ENCODE results near the gene BEST4. TPM values are rescaled to one million over a fixed set of nuclear protein-coding genes. Genes with fewer than 3 reads are reported as not detected.
A peak's percentile ranks its signal among the peaks of the same experiment; 100 is the strongest.

The BEST4 gene
- total and polyA plus RNA-seq, 4 experiments from 2014 or later, result 0.20 to 1.6 (median 1.2) TPM; not detected in 1

DNA sequence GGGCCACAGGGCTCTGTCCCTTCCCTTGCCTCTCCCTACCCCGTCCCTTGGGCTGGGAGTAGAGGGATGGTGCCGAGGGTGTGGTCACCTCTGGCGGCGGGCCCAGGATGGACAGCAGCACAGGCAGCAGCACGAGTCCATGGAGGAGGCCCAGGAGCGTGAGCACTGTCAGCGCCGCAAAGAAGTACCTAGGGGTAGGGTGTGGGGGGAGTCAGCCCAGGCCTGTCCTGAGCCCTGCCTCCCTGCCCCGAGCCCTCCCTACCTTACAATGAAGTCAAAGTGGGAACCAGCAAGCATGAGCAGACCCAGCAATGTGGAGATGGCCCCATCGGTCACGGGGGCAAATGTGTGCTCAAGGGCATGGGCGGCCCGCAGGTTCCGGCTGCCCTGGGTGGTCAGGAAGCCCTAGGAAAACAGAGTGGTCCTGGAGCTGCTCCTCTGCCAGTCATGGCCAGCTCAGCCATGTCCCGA is 35.0 kb upstream of the BEST4 start:
- intact Hi-C loops (cut with micrococcal nuclease), result no loop called here
- Histone ChIP-seq H3K27me3 (ENCODE audit: insufficient read depth, low read length) (no peaks in the 10 kb centered on the region), H3K4me3 (ENCODE audit: low read length in 2 of 2) (no peak overlapping the region), H3K4me1 (ENCODE audit: insufficient read depth, low read length) (peaks cover 29% of the 10 kb centered on the region), H3K27ac (ENCODE audit: low read depth, low read length) (no peak overlapping the region), H3K36me3 (ENCODE audit: insufficient read depth, low read length) (no peaks in the 10 kb centered on the region), H3K9me3 (ENCODE audit: control insufficient read depth in 1 of 2, low read length in 2 of 2) (no peaks in the 10 kb centered on the region)
- peaks cover 0 to 5% of the 10 kb centered on the region in 2 donors for H3K36me3 Mint-ChIP-seq
- CTCF ChIA-PET (ENCODE audit: partially characterized antibody), result interaction anchor here (1.0 to 7.3 kb wide), 6 partner anchors 9 to 669 kb away, joined by 3 to 174 read pairs (median 8); partner anchors contain the start of genes BTBD19, DYNLT4 and PLK3
- peaks cover 12 to 36% (median 22%) of the 10 kb centered on the region in 4 donors for H3K4me1 Mint-ChIP-seq
- H3K4me3 Mint-ChIP-seq, result no peak overlapping the region
- no peak for DNase-seq
- POLR2A ChIA-PET (ENCODE audit: partially characterized antibody), result interaction anchor here (0.6 to 22.2 kb wide), 6 partner anchors 18 to 189 kb away, joined by 3 to 1564 read pairs (median 62); partner anchors contain the start of genes BTBD19, DYNLT4, HECTD3 and PLK3
- no peaks in the 10 kb centered on the region for H3K27me3 Mint-ChIP-seq
- H3K27ac Mint-ChIP-seq, result peak overlapping the region in 3 of 7 donors; percentile 18 to 59 (median 27)
- H3K9me3 Mint-ChIP-seq, result no peaks in the 10 kb centered on the region

DNA sequence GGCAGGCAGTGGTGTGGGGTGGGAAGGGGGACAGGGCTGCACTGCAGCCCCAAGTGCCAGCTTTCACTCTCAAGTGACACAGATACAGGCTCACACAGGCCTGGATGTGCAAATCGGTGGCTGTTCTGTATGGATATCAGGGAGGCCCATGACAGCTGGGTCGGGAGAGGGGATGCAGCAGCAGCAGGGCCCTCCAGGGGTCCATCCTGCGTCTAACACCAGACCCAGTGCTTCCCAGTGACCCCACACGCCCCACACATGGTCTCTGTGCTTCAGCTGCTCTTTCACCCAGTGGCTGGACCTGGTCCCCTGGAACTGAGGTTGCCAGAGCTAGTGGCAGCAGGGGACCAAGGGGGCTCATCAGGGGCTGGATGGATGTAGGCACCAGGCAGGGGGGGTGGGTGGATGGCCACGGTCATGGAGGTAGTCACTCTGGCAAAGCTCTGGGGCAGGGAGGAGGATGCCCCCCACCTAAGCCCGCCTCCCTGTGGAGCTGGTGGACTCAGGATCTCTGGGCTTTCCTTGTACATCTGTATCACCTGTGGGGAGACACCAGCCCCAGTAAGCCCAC is 34.2 kb upstream of the BEST4 start:
- POLR2A ChIA-PET (ENCODE audit: partially characterized antibody), result interaction anchor here (1.1 to 22.2 kb wide), 6 partner anchors 13 to 189 kb away, joined by 3 to 1564 read pairs (median 62); partner anchors contain the start of genes BTBD19, DYNLT4, HECTD3 and PLK3
- no peaks in the 10 kb centered on the region for H3K36me3 ChIP-seq (ENCODE audit: insufficient read depth, low read length)
- Mint-ChIP-seq H3K4me3 (no peak overlapping the region), H3K27me3 (no peaks in the 10 kb centered on the region), H3K27ac (peak overlapping the region in 1 of 7 donors; percentile 100), H3K36me3 (peaks cover 0 to 5% of the 10 kb centered on the region in 2 donors), H3K9me3 (no peaks in the 10 kb centered on the region), H3K4me1 (peaks cover 17 to 44% (median 28%) of the 10 kb centered on the region in 4 donors)
- CTCF ChIA-PET (ENCODE audit: partially characterized antibody), result interaction anchor here (1.3 to 7.3 kb wide), 5 partner anchors 14 to 670 kb away, joined by 5 to 174 read pairs (median 9); partner anchors contain the start of genes BTBD19, DYNLT4 and PLK3
- peak in 1 of 5 donors; percentile 35 for DNase-seq
- no peaks in the 10 kb centered on the region for H3K9me3 ChIP-seq (ENCODE audit: control insufficient read depth in 1 of 2, low read length in 2 of 2)
- intact Hi-C loops (cut with micrococcal nuclease), result no loop called here
- H3K4me1 ChIP-seq (ENCODE audit: insufficient read depth, low read length), result peaks cover 31% of the 10 kb centered on the region
- H3K4me3 ChIP-seq (ENCODE audit: low read length in 2 of 2), result no peak overlapping the region
- H3K27me3 ChIP-seq (ENCODE audit: insufficient read depth, low read length), result no peaks in the 10 kb centered on the region
- no peak overlapping the region for H3K27ac ChIP-seq (ENCODE audit: low read depth, low read length)

DNA sequence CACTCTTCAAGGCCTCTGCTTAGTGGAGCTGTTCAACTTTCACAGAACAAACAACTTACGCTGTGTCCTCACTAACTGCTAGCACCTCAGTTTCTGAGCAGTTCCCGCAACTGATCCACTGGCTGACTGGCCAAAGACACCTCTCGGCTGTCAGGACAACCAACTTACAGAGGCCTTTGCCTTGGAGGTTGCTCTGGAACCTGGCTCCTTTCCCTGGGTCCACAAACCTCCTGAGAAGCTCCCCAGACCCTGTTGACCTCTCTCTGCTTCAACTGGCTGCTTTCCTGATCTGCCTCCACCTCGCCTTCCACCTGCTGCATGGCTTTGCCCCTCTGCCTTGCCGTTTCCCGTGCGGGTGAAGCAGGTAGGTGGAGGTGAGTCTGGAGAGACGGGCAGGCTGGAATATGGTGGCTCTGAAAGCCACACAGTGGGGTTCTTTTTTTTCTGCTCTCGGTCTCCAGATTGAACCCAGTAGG is 33.3 kb upstream of the BEST4 start:
- Histone ChIP-seq H3K4me3 (ENCODE audit: low read length in 2 of 2) (no peak overlapping the region), H3K27ac (ENCODE audit: low read depth, low read length) (no peak overlapping the region), H3K9me3 (ENCODE audit: control insufficient read depth in 1 of 2, low read length in 2 of 2) (no peaks in the 10 kb centered on the region), H3K27me3 (ENCODE audit: insufficient read depth, low read length) (no peaks in the 10 kb centered on the region), H3K36me3 (ENCODE audit: insufficient read depth, low read length) (no peaks in the 10 kb centered on the region), H3K4me1 (ENCODE audit: insufficient read depth, low read length) (peaks cover 31% of the 10 kb centered on the region)
- Mint-ChIP-seq H3K27me3 (no peaks in the 10 kb centered on the region), H3K4me3 (peak overlapping the region; percentile 27 to 96 (median 95)), H3K9me3 (no peaks in the 10 kb centered on the region), H3K27ac (peak overlapping the region in 6 of 7 donors; percentile 38 to 100 (median 100)), H3K36me3 (peaks cover 0 to 5% of the 10 kb centered on the region in 2 donors), H3K4me1 (peaks cover 17 to 44% (median 28%) of the 10 kb centered on the region in 4 donors)
- intact Hi-C loops (cut with micrococcal nuclease), result loop anchor here (2.0 kb wide), 1 partner anchor 16 kb away; no protein-coding TSS in a partner anchor
- peak in 1 of 5 donors; percentile 23 for DNase-seq
- POLR2A ChIA-PET (ENCODE audit: partially characterized antibody), result interaction anchor here (0.6 to 22.2 kb wide), 15 partner anchors 8 to 865 kb away, joined by 3 to 1564 read pairs (median 8); partner anchors contain the start of genes BEST4, BTBD19, DYNLT4 and GPBP1L1
- CTCF ChIA-PET (ENCODE audit: partially characterized antibody), result interaction anchor here (0.7 to 7.3 kb wide), 7 partner anchors 15 to 484 kb away, joined by 3 to 174 read pairs (median 6); partner anchors contain the start of genes BTBD19, DYNLT4 and PLK3

DNA sequence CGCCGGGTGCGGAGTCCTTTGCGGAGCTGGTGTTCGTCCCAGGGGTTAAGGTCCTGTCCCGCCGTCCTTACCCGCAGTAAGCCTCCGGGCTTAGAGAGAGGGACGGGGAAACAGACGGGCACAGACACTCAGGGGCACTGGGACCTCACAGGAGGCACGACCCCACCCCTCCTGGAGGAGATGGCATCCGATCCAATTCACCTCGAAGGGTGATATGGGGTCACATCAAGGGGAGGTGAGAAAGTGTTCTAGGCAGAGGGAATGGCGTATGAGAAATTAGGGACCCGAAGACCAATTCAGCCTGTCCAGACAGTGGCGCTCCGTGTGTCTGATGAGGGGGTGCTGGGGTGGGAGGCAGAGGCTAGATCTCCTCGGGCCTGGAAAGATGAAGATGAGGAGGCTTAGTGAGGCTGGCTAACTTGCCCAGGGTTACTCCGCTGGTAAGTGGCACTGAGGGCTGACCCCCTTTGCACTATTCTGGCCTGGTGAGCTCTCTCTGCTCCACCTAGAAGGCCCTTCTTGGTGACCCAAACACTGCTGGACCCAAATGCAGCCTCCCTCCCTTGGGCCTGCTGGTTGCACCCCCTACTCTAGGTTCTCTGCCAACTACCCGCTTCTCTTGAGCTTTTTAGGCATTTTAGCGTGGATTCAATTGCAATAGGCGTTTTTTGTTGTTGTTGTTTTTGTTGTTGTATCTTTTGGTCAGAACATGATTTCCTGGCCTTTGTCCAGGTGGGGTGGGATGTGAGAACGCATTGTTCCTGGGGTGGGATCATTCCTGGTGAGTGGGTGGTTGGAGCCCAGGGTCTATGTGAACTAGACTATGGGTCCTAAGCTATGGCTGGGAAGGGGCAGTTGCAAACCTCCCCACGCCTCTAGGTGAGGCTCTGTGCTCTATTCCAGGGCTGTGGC is 32.6 kb upstream of the BEST4 start:
- CTCF ChIA-PET (ENCODE audit: partially characterized antibody), result interaction anchor here (0.5 to 7.3 kb wide), 7 partner anchors 12 to 482 kb away, joined by 3 to 174 read pairs (median 3); partner anchors contain the start of genes BTBD19, DYNLT4 and PLK3
- Histone ChIP-seq H3K9me3 (ENCODE audit: control insufficient read depth in 1 of 2, low read length in 2 of 2) (no peaks in the 10 kb centered on the region), H3K27me3 (ENCODE audit: insufficient read depth, low read length) (no peaks in the 10 kb centered on the region), H3K36me3 (ENCODE audit: insufficient read depth, low read length) (no peaks in the 10 kb centered on the region), H3K4me3 (ENCODE audit: low read length in 2 of 2) (peak overlapping the region; percentile 74 to 86), H3K4me1 (ENCODE audit: insufficient read depth, low read length) (peaks cover 31% of the 10 kb centered on the region), H3K27ac (ENCODE audit: low read depth, low read length) (peak overlapping the region; percentile 88)
- DNase-seq, result peak in 1 of 5 donors; percentile 19
- Mint-ChIP-seq H3K27me3 (no peaks in the 10 kb centered on the region), H3K27ac (peak overlapping the region; percentile 100), H3K36me3 (peaks cover 0 to 5% of the 10 kb centered on the region in 2 donors), H3K9me3 (no peaks in the 10 kb centered on the region), H3K4me1 (peaks cover 17 to 48% (median 29%) of the 10 kb centered on the region in 4 donors), H3K4me3 (peak overlapping the region; percentile 91 to 96 (median 95))
- intact Hi-C loops (cut with micrococcal nuclease), result loop anchor here (1.0 to 2.0 kb wide), 2 partner anchors 16 to 89 kb away; partner anchors contain the start of gene RNU5D-1
- POLR2A ChIA-PET (ENCODE audit: partially characterized antibody), result interaction anchor here (0.6 to 22.2 kb wide), 20 partner anchors 9 to 865 kb away, joined by 3 to 1564 read pairs (median 7); partner anchors contain the start of genes BEST4, BTBD19, DYNLT4 and EIF2B3

DNA sequence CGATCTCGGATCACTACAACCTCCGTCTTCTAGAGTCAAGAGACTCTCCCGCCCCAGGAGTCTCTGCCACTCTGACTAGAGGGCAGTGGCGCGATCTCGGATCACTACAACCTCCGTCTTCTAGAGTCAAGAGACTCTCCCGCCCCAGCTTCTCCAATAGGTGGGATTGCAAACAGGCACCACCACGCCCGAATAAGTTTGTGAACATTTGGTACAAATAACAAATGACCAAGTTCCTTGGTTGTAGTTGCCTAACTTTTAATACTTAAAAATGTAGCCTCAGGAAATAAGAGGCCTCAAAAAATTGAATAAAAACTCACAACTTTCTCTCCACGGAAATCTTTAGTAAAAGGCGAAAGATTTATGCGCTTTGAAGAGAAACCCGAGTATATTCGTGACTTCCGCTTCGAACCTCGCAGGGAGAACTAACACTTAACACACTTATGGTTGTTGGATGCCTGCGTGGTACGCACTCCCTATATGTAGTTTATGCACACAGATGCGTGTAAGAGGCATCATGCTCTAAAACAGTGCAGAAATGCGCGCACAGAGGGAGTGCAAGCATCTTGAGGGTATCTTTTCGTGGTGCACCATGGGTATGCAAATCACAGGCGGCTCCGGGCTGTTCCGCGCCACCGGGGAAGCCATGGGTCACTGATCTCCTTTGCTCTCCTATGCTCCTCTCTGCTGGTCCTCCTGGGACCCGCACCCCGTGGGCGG is 31.8 kb upstream of the BEST4 start:
- Histone ChIP-seq H3K4me3 (ENCODE audit: low read length in 2 of 2) (peak overlapping the region; percentile 74 to 86), H3K27me3 (ENCODE audit: insufficient read depth, low read length) (no peaks in the 10 kb centered on the region), H3K9me3 (ENCODE audit: control insufficient read depth in 1 of 2, low read length in 2 of 2) (no peaks in the 10 kb centered on the region), H3K4me1 (ENCODE audit: insufficient read depth, low read length) (peaks cover 33% of the 10 kb centered on the region), H3K36me3 (ENCODE audit: insufficient read depth, low read length) (no peaks in the 10 kb centered on the region), H3K27ac (ENCODE audit: low read depth, low read length) (peak overlapping the region; percentile 88)
- DNase-seq, result peak; percentile 83 to 90 (median 88)
- Mint-ChIP-seq H3K36me3 (peaks cover 0 to 5% of the 10 kb centered on the region in 2 donors), H3K4me3 (peak overlapping the region; percentile 91 to 96 (median 95)), H3K9me3 (peaks cover 0 to 1% (median 0%) of the 10 kb centered on the region in 8 donors), H3K27me3 (no peaks in the 10 kb centered on the region), H3K27ac (peak overlapping the region; percentile 100), H3K4me1 (peaks cover 22 to 57% (median 35%) of the 10 kb centered on the region in 4 donors)
- ChIA-PET CTCF (ENCODE audit: partially characterized antibody) (interaction anchor here (0.8 to 7.3 kb wide), 12 partner anchors 13 to 483 kb away, joined by 3 to 174 read pairs (median 4); partner anchors contain the start of genes BEST4, BTBD19, DYNLT4 and PLK3), POLR2A (ENCODE audit: partially characterized antibody) (interaction anchor here (0.6 to 22.2 kb wide), 30 partner anchors 10 to 866 kb away, joined by 3 to 1564 read pairs (median 6); partner anchors contain the start of genes BEST4, BTBD19, DYNLT4 and EIF2B3)
- intact Hi-C loops (cut with micrococcal nuclease), result loop anchor here (1.0 to 2.0 kb wide), 4 partner anchors 10 to 88 kb away; partner anchors contain the start of gene RNU5D-1
